ENCODE results near the gene HDAC11.
"Not testable (repeated sequence)": the region's sequence is repeated elsewhere in the genome, so short reads cannot be mapped to it uniquely, and the experiment has no call there.

The HDAC11 gene

DNA sequence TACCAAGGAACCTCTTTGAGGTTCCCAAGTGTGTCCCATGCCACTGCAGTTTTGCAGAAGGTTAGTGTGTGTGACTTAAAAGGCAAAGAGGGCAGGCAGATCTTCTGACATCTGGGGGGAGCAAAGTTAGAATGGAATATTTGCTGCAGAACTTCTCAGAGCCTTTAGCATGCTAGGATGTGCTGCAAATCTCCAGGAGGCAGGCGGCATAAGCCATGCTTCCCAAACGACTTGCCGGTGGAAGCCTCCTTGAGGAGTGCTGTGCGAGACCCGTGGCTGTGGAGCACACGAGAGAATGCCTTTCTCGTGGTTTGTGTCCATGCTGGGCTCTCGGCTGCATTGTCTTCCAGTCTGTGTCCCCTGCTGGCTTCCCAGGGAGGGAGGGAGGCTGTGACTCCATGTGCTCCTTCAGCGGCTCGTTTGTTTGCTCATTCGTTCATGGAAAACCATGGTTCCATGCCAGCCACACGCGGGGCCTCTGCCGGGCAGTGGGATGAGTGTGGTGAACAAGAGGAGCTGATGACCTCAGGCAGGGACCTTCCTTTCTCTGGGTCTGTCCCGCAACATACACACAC, 13.8 kb downstream of the HDAC11 start:
- DNase-seq: no peak

DNA sequence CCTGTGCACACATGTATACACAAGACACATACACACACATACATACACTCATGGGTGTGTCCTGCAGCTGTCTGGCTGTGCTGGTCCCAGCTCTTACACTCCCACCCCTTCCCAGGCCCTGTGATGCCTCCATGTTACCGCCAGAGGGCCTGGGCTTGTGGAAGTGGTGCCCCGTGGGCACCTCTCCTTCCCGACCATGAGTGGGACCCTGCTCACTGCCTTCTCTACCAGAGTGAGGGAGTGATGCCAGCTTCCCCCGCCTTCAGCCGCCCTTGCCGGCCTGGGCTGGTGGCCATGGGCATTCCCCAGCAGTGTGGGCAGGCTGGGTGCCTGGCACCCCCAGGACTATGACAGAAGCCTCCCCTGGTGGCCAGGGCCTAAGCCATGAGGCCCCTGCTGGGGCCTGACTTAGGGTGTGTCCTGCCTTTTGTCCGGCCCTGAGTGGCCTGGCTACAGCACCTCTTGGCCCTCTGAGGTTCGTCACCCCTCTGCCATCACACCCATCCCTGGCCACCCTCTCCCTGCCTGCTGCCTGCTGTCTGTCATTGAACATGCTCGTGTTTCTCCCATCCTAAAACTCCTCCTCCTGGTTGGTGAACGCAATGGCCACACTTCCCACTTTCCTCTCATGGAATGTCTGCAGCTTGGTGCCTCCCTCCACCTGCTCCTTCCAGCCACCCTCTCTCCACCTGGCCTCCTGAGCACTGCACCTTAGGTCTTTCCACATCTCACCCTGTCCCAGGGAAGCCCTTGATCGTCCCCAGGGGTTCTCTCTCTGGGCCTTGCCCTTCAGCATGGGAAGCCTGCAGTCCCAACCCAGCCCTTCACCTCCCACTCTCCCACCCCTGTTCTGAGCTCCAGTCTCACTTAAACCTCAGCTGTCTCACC, 14.6 kb downstream of the HDAC11 start:
- DNase-seq: no peak

DNA sequence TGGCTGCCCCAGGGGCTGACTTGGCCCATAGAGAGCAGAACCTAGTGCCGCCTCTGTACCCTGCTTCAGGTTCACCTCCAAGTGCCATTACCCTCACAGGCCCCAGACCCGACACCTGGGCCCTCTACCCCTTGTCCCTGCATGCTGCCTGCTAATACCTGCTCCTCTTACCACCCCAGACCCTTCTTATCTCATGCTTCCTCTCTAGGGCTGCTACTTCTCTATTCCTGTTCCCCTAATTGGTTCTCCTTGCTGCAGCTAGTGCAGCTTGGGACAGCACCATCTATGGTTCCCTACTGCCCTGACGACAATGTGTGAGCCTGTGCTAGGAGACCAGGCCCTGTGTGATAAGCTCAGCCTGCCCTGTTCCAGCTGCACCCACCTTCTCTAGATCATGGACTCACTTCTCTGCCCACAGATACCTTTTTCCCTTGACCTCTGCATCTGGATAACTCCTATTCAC, 15.3 kb downstream of the HDAC11 start:
- no peak for DNase-seq

DNA sequence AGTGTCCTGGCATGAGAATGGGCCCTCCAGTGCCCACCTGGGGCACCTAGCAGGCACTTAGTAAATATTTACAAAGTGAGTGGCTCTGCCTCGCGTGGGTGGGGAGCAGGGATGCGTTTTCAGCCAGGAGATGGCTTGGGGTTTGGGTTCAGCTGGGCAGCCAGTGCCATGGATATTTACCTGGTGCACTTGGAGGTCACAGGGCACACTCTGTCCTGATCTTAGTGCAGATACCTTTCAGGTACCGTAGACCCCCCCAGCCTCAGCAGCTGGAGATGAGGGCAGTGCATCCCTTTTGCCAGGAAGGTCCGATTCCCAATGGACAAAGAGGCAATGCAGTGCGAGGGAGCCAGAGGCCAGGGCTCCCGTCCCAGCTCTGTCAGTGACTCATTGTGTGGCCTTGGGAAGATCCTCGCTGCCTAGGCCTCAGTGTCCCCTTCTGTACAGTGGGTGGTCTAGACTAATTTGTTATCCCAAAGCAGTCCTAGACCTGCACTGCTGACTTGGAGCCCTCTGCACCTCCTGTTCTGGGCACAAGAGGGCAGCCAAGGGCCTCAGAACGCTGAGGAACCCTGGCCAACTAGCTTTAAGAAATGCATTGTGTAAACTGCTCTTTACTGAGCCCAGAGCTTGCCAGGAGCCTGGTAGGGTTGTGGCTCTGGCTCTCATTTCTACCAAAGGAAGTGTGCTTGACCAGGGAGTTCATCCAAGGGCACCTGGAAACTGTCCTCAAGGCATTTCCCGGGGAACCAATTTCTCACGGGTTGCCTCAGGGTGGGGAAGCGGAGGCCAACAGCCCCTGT, 16.0 kb downstream of the HDAC11 start:
- DNase-seq: peak; percentile 72

DNA sequence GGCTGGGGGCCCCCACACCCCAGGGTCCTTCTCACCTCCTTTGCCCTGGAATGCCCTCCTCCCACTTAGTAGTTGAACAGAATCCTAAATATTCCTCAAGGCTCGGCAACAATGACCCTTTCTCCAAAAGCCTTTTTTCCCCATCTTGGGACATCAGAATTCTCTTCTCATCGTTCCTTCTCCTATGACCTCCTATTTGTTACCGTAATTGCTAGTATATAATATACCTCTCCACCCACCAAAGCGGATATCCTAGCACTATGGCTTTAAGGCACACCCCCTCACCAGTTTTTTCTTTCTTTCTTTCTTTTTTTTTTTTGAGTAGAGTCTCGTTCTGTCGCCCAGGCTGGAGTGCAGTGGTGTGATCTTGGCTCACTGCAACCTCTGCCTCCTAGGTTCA, 16.8 kb downstream of the HDAC11 start:
- no peak for DNase-seq

DNA sequence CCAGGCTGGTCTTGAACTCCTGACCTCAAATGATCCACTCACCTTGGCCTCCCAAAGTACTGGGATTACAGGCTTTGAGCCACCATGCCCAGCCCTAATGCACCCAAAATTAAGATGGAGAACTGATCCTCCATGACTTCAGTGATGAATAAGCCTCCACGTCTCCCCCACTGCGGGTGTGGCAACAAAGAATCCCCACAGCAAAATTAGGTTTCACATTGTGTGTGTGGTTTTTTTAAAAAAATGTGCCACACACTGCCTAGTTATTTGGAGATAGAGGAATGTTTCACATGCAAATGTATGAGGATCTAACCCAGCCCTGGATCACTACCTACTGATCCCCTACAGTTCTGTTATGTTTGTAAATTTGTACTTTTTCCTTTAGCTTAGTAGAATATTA, 17.3 kb downstream of the HDAC11 start:
- DNase-seq: no peak

DNA sequence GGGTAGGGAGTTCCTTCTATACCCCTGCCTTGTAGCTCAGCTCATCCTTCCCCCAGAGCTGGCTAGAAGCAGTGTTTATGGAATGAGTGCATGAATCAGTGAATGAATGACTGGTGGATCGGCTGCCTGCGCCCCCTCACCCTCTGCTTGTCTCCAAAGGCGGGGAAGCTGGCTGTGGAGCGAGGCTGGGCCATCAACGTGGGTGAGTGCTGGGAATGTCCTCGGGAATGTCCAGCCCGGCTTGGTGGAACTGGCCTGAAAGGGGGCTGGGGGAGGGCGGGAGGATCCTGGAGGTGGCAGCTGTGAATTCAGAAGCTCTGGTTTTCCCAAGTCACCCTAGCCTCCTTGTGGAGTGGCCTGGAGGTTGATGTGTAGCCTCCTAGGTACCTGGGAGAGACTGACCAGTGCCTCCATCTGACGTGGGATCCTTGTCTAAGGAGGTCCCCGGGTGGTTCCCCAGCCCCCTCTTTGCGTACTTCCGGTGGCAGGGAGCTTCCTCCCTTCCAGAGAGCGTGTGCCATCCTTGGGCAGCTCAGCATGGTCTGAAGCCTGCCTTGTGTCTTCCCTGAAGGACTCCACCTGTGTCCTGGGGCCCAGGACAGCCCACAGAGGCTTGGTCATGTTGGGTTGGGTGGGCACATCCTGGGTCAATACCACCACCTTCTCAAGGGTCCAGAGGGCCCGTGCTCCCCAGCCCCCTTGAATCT, 18.4 kb downstream of the HDAC11 start:
- DNase-seq: no peak

DNA sequence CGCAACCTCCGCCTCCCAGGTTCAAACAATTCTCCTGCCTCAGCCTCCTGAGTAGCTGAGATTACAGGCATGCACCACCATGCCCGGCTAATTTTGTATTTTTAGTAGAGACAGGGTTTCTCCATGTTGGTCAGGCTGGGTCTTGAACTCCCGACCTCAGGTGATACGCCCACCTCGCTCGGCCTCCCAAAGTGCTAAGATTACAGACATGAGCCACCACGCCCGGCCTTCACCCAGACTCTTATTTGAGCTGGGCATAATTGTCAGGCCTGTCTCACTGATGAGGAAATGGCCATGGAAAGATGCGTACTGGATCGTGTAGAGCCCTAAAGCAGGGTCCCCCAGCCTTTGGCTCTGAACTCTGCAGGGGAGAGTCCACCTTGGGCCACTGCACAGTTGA, 19.1 kb downstream of the HDAC11 start:
- not testable (repeated sequence) for DNase-seq

DNA sequence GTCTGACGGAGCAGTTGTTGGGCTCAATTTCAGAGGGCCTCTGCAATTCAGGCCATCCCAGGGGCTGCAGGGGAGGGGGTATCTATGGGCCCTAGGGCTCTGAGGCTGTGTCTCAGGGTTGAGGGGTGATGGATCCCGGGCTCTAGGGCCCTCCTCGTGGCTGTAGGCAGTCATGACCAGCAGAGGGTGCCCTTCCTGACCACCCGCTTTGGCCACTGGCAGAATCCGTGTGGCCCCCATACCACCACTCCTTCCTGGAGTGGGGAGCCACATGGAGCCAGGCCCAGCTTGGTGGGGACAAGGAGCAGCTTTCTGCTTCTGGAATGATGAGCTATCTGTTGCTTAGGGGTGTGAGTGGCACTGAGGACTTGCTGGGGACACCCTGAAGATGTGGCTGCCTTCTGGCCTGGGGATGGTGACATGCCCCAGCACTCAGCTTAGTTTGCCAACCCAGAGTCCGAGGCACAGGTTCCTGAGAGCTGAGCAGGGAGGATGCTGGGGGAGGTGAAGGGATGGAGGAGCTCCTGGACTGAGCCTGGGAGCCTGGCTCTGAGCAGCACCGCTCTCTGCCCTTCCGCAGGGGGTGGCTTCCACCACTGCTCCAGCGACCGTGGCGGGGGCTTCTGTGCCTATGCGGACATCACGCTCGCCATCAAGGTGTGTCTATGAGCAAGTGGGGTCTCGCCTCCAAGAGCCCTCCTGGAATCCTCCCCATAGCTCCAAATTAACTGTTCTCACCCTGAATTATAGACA, 20.2 kb downstream of the HDAC11 start:
- no peak for DNase-seq

DNA sequence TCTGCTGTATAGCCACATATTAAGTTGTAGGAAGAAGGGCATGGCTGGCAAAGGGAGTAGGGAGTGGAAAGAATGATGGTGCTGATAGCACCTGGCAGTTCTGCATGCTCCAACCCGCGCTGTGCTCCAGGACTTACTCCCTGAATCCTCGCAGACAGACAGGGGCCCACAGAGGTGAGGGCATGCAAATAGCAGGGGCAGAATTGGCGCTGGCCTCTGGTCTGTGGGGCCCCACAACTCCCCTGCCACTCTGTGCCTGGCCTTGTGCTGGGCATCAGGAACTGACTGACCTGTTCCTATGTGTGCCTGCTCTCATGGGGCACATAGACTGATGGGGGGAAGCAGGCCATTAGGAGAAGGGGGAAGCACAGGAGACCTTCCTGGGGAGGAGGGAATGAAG, 20.9 kb downstream of the HDAC11 start:
- DNase-seq: no peak

DNA sequence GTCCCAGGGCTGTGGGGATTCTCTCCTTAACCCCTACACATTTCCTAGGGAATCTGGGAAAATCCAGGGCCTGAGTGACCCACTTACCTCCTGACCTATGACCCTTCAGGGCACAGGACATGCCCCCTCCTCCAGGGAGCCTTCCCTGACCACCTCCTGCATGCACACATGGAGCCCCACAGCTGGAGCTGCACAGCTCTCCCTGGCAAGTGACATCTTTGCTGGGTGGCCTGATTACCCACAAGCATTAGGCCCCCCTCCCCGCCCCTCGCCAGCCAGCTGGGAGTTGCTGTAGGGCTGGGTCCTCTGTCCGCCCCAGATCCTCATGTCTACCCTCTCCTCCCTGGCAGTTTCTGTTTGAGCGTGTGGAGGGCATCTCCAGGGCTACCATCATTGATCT, 21.4 kb downstream of the HDAC11 start:
- DNase-seq: no peak

DNA sequence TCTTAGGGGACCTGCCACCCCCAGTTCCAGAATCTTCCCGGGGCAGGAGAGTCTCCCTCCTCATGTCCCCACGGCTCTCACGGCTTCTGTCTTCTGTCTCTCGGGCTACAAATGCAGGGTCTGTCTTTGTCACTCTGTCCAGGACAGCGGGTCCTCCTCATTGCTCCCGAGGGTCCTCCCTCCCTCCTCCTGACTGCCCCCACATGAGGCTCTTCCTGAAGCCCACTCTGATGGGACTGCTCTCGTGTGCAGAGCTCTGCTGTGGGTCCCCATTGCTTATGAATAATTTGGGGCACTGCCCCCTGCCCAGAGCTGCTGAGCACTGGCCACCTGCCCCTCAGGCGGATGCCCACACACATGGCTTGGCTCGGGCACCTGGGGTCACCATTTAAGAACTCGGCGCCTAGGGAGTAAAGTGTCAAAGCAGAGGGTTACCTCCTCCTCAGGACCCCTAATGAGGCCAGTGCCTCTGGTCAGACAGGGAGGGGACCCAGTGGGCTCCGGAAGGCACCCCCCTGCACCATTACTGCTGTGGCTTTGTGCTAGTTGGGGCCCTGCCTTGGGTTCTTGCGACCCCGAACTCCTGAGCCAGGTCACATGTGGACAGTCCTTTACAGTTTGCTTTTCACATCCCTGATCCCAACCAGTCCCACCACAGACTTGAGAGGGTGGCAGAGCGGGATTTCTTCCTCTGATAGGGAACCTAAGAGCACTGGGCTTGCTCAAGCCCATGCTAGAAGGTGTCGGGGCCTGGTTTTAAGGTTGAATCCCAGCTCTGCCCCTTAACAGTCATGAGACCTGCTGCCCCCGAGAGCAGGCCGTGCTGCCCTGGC, 22.1 kb downstream of the HDAC11 start:
- DNase-seq: no peak

DNA sequence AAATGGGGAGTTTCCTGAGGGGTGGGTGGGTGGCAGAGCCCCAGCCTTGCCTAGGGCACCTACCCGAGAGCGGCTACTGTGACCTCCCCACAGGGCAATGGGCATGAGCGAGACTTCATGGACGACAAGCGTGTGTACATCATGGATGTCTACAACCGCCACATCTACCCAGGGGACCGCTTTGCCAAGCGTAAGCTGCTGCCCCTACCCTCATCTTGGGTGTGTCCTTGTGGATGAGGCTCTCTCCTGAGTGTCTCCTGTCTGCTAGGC, 22.6 kb downstream of the HDAC11 start:
- DNase-seq: no peak

DNA sequence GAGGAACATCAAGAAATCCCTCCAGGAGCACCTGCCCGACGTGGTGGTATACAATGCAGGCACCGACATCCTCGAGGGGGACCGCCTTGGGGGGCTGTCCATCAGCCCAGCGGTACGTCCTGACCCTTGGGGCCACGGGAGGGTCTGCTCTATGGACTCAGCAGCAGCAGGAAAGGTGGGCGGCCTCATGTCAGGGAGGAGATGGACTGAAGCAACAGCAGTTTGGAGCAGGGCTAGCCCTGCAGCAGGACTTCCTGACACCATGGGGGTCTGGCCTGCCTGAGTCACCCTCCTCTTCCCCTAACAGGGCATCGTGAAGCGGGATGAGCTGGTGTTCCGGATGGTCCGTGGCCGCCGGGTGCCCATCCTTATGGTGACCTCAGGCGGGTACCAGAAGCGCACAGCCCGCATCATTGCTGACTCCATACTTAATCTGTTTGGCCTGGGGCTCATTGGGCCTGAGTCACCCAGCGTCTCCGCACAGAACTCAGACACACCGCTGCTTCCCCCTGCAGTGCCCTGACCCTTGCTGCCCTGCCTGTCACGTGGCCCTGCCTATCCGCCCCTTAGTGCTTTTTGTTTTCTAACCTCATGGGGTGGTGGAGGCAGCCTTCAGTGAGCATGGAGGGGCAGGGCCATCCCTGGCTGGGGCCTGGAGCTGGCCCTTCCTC, 24.2 kb downstream of the HDAC11 start:
- DNase-seq: no peak

DNA sequence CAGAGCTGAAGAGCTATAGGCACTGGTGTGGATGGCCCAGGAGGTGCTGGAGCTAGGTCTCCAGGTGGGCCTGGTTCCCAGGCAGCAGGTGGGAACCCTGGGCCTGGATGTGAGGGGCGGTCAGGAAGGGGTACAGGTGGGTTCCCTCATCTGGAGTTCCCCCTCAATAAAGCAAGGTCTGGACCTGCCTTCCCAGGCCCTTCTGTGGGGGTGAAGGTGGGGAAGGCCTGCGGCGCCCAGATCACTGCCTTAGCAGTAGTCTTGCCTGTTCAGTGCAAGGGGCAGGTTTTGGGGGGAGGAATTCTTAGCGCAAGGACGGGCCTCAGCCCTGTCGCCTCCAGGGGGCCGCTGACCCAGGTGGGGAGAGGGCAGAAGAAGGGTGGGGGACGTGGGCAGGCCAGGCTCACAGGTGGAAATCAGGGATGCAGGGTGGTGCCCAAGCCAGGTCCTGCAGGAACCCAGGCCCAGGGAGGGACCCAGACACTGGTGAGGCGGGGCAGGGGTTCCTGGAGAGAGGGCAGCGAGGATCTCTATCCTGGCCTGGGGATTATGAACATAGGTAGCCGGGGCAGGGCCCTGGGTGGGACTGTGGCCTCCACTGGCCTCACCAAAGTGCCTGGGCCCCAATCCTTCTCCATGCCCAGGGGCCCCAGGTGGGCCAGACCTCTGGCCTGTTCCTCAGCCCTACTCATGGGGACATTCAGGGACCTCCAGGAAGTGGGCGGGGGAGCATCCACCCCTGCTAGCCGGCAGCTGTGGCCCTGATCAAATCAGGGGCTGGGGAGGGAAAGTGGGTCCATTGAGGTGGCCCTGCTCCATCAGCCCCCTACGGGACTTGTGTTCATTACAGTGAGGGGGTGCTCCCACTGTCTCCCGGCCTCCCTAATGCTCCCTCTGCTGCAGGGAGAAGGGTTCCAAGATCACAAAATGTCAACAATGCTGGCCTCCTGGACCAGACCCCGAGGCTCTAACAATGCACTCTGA, 25.3 kb downstream of the HDAC11 start:
- DNase-seq: no peak

DNA sequence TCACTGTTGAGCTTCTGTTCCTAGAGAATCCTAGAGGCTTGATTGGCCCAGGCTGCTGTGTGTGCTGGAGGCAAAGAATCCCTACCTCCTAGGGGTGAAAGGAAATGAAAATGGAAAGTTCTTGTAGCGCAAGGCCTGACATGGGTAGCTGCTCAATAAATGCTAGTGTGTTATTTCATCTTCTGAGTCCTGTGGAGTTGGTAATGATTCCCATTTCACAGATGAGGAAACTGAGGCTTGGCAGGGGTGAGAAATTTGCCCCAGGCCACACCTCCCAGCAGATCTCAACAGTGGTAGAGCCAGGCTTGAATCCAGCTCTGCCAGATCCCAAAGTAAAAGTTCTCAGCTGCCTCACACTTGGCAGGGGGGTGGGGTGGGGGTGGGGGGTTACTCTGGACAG, 26.1 kb downstream of the HDAC11 start:
- no peak for DNase-seq

DNA sequence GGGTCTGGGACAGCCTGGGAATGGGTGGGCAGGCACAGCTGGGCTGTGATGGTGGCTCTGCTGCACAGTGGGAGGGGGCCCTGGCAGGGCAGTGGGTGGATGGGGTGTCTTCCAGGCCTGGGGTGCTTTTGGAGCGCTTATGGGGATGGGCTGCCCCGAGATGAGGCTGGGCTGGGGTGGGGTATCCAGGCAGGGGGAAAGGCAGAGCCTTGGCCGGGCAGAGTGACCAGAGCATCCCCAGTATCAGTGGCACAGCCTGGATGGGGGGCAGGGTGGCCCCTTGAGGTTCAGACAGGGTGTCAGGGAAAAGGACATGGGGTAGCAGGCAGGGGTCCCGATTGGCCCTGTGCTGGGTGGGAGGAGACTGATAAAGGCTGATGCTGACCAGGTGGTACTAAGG, 26.6 kb downstream of the HDAC11 start:
- no peak for DNase-seq

DNA sequence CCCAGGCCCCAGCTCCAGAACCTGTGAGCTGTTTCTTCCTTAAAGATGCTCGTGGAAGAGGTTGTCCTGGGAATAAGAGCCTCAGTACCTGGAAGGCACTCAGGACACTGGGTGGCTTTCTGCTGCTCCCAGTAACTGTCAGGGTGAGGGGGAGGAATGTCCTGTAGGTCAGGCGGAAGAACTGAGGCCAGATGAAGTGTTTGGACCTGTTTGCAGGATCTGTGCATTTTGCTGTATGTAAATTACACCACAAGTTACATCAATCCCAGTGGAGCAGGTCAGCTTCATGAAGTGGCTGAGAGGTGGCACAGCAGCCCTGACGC, 27.1 kb downstream of the HDAC11 start:
- no peak for DNase-seq

DNA sequence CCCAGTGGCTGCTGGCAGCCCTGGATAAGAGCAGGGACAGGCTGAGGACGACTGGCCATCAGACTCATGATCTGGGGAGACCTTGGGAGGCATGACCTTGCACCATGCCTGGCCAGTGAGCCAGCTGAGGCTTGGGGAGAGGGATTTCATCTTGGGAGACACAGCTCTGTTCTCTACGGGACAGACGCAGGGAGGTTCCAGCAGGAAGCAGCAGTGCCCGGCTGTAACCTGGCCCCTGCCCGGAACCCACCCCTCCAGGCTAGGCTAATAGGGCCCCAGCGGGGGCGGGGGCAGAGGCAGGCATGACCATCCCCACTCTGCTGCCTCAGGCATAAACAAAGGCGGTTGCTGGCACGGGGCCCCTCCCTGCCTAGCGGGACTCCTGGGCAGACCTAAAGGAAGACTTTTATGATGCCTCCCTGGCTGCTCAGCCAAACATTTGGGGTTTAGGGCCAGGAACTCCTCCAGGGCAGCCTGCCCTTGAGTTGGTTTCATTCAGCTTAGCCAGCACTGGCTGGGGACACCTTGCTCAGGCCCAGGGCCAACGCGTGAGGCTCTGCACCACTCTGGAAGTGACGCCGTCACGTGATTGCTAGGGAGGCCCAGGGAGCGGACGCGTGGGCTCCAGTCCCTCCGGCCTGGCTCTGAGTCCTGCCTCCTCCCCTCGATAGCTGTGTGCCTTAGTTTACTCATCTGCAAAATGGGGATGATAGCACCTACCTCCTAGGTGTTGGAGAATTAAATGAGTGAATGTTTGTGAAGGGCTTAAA, 27.6 kb downstream of the HDAC11 start:
- no peak for DNase-seq
